HS-5 (cell line): ENCODE data around the gene GEMIN4.
"Not testable (repeated sequence)": the region's sequence is repeated elsewhere in the genome, so short reads cannot be mapped to it uniquely, and the experiment has no call there.

Experiments
- DNase-seq: peaks from one replicate; pipeline ENCODE4 v3.0.0-alpha.2; 2012; ENCODE audit warnings: low read depth

The GEMIN4 gene

GRCh38 chr17:778096-778495 lies 26.0 kb upstream of the GEMIN4 start:
- no peak for DNase-seq

- no peak for DNase-seq
Observed at GRCh38 chr17:774313-774584, 22.2 kb upstream of the GEMIN4 start.

DNA sequence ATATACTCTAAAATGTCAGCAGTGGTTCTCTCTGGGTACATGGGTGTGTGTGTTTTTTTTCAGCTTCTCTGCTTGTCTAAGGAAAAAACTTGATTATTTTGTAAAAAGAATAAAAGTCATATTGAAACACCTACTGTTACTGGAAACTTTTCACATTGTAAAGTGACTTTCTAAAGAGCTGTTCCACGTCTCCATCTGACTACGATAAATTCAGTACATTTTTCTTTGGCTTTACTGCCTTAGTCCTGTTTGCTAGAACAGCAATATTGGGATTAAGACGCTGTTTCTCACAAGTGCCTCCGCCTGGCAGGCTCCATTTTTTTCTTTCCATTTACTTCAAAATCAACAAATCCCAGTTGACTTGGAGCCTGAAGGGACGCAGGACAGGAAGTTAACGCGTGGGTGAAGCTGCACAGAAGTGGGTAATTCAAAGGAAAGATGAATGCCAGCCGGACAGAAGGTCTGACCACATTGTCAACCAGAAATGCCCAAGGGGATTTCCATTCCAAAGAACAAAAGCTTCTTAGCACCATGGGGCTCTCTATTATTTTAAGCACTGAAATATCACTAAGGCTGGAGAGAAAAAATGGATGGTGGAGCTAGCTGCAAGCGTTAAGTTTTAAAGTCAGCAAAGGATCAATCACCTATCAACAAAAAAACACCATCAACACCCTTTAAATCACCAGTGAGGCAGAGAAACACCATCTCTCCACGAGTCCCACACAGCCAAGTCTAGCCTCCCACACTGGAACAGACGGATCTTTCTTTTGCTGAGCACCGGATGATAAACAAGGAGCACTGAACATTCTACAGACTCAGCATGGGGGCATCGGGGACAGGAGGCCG lies 21.6 kb upstream of the GEMIN4 start:
- no peak for DNase-seq

DNA sequence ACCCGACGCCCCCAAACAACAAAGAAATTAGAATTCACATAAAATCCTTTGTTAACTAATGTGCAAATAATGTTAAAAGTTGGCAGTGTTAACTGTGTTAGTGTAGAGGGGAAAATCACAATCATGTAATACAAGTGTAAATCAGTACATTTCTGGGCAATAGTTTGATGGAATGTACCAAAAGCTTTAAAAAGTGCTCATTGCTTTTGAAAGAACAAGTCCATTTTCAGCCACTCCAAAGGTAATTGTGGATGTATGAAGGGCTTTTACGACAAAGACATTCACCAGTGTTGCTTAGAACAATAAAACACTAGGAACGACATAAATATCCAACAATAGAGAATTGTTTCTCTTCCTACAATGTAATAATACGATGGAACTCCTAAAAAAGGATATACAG lies 21.0 kb upstream of the GEMIN4 start:
- DNase-seq: no peak

- no peak for DNase-seq
Observed at GRCh38 chr17:767076-767475, 15.0 kb upstream of the GEMIN4 start.

GRCh38 chr17:760371-760770 lies 8.3 kb upstream of the GEMIN4 start:
- no peak for DNase-seq

- DNase-seq: no peak
Observed at GRCh38 chr17:759964-760363, 7.9 kb upstream of the GEMIN4 start.

GRCh38 chr17:756010-756567 lies 4.0 kb upstream of the GEMIN4 start:
- DNase-seq: not testable (repeated sequence)

DNA sequence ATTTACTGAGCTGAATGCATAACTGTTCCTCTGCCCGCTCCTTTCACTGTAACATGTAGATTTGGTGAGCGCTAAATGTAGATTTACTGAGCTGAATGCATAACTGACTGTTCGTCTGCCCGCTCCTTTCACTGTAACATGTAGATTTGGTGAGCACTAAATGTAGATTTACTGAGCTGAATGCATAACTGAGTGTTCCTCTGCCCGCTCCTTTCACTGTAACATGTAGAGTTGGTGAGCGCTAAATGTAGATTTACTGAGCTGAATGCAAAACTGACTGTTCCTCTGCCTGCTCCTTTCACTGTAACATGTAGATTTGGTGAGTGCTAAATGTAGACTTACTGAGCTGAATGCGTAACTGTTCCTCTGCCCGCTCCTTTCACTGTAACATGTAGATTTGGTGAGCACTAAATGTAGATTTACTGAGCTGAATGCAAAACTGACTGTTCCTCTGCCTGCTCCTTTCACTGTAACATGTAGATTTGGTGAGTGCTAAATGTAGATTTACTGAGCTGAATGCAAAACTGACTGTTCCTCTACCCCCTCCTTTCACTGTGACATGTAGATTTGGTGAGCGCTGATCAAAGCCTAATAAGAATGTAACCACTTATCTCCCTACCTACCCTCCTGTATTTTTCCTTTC lies 3.4 kb upstream of the GEMIN4 start:
- not testable (repeated sequence) for DNase-seq

DNA sequence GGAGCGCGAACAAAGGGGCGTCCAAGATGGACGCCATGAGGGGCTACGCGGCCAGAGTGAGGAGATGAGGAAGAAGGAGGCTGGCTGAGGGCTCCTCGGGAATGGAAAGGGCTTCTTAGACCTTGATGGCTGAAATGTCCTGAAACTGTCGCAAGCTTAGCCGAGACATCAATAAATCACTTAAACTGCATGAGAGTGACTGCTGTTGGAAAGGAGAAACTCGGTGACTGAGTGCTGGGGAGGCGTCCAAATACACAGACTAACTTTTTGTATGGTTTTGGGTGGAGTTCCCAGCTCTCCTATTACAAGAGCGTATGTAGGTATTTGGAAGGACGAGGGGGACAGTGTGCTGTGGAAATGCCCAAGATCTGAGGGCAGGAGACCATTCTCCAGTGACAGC lies 1.4 kb upstream of the GEMIN4 start:
- DNase-seq: no peak

- DNase-seq: no peak
Observed at GRCh38 chr17:752620-753219, 656 bp upstream of the GEMIN4 start.

DNA sequence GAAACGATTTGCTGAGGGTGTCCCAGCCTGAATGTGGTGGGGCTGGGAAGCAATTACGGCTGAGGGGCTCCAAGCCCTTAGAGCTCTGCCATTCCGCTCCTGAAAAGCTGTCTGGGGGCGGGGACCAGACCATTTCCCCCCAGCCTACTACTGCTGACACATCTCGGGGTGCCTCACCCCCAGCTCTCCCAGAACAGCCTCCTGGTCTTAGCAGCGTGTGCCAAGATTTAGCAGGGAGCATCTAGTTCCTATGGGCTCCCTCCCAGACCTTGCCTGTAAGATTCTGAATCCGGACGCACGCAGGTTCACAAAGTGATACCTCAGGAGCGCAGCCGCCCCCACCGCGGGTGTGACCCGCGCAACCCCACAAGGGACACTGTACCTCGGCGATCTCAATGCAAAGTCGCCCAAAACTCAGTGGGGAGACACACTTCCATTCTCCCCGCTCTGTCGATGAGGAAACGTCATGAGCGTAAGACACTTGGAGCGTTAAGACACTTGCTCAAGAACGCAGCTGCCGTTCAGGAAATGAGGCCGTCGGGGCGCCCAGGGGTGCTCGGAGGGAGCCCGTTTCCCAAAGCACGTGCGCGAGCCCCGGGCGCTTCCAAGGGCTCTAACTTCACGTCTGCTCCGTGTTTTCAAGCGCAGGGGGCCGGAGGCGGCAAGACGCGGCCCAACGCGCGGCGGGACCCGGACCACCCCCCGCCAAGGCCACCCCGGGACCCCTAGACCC lies 629 bp downstream of the GEMIN4 start:
- DNase-seq: no peak

DNA sequence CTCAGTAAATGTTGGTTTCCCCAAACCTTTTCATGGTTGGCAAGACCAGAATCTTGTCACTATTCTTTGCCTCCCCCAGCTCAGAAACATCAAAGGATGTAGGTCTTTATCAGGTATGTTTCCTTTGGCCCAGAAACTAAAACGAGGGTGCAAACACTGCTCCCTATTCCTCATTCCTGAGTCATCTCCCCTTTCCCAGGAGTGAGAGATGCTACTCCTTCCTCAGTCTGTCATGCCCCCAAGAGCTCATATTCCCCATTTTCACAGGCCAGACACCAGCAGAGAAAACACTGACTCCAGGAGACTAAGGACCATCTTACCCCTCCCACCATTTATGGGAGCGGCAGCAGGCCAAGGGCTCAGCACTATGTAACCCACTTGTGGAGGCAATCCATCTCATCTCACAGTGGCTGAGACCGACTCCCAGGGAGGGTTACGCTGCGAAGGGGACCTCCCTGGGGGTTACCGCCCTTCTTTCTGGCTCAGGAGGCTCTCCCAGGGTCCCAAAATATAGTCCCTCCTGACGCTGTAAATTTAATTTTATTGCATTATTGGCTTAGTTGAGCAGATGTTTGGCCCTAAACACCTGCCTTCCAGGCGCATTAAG lies 1.5 kb downstream of the GEMIN4 start:
- no peak for DNase-seq

DNA sequence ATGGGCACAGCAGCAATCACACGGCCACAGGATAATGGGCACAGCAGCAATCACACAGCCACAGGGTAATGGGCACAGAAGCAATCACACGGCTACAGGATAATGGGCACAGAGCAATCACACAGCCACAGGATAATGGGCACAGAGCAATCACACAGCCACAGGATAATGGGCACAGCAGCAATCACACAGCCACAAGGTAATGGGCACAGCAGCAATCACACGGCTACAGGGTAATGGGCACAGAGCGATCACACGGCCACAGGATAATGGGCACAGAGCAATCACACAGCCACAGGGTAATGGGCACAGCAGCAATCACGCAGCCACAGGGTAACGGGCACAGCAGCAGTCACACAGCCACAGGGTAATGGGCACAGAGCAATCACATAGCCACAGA lies 2.7 kb downstream of the GEMIN4 start:
- not testable (repeated sequence) for DNase-seq

DNA sequence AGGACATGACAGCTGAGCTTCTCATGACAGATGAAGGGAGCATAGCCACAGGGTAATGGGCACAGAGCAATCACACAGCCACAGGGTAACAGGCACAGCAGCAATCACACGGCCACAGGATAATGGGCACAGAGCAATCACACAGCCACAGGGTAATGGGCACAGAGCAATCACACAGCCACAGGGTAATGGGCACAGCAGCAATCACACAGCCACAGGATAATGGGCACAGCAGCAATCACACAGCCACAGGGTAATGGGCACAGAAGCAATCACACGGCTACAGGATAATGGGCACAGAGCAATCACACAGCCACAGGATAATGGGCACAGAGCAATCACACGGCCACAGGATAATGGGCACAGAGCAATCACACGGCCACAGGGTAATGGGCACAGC lies 3.5 kb downstream of the GEMIN4 start:
- not testable (repeated sequence) for DNase-seq

- DNase-seq: no peak
Observed at GRCh38 chr17:746783-747629, 5.1 kb downstream of the GEMIN4 start.

DNA sequence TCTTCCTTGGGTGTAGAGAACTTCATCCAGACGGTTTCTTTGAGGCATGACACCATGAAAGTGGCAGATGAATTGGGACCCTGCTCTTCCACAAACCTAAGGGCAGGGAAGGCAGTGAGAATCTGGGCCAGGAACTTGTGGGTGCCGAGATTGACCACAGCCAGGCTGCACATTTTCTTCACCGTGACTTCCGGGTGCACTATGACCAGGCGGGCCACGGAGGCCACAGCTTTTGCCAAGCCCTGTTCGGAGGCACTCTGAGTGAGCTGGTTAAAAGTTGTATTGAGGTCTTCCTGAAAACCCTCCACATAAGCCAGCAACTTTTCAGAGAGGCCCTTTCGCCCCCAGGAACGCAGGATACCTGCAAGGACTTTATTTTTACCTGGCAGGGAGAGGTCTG lies 5.9 kb downstream of the GEMIN4 start:
- no peak for DNase-seq

DNA sequence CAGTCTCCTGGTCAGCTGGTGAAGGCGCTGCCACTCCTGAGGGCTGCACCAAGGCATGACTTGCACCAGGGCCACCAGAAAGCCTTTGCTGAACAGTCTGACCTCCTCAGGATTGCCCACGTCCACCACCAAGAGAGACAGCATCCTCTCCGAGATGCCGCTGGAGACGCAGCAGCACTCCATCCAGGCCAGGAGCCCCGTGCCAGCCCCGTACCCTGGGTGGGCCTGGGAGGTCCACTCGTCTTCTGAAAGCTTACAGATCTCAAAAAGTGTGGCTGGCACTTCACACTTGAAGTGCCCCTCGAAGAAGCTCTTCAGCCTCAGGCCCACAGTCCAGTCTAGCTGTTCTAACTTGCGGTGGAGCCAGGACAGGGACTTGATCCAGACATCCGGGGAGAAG lies 6.7 kb downstream of the GEMIN4 start:
- no peak for DNase-seq

- DNase-seq: no peak
Observed at GRCh38 chr17:744937-745336, 7.1 kb downstream of the GEMIN4 start.

- DNase-seq: no peak
Observed at GRCh38 chr17:743139-743538, 8.9 kb downstream of the GEMIN4 start.

GRCh38 chr17:742147-742793 lies 9.8 kb downstream of the GEMIN4 start:
- DNase-seq: no peak
